HG02642 (cell line): ENCODE data around the gene GDNF.
"Not testable (repeated sequence)": the region's sequence is repeated elsewhere in the genome, so short reads cannot be mapped to it uniquely, and the experiment has no call there.

Source experiments
- ATAC-seq: cut with Tn5 transposase; IDR thresholded peaks from one replicate; pipeline ENCODE4 v1.9.1; 2021; ENCODE audit warnings: mild to moderate bottlenecking; ENCODE audit not compliant: unreplicated experiment, poor library complexity

The GDNF gene

DNA sequence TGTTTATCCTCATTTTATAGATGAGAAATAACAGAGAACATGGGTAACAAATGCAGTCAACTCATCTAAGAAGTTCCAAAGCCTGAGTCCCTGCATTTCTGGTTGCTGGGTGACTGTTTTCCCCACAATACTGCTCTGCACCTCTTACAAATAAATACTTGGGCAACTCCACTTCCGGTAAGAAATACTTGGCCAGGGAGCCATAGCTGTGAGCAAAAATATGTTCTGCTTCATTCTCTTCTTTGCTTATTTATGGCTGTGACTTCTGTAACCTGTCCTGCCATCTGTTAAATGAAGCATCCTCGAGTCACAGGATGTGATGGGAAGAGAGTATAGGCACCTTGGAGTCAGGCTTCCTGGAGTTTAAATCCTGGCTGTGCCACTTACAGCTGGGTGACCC lies 49.9 kb downstream of the GDNF start:
- ATAC-seq, result no peak

DNA sequence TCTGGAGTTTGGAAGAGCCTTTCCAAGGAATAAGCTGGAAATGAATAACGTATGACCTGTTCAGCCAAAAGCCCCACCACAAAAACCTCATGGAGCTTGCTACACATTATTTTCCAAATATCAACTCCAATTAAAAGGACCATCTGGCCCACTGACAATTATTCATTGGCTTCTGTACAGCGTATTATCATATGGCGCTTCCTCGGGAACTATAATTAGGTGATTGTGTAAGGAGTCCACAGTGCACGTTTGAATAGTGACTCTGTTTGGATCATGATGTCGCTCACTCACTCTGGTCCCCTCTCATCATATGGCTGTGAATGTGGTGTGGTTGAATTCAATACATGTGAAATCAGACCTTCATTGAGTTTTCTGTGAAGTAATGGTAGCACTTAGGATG lies 52.1 kb downstream of the GDNF start:
- ATAC-seq, result no peak

DNA sequence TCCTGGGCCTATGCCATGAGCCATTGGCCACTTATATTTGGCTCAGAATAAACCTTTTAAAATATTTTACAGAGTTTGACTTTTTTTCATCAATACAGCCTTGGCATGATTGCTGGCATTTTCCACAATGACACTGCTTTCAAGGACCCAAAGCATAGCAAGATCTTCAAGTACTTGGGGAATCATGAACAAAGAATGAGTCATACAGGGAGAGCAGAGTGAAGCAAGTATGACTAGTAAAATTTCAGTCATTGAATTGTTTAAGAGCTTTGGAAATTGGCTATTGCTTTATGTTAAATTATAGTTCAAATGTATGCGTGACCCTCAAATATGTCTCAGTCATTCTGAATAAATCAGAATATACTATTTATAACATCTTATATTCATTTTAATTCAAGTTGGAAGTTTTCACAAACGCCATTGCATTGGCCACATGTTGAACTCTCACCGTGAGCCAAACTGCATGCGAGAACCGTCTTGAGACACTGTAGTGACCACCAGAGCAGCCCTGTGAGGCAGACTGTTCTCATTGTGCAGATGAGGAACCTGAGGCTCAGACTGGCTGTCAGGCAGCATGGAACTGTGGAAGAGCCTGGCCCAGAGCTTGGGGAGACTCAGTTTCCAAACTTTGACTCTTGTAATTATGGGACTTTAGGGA lies 52.9 kb downstream of the GDNF start:
- no peak for ATAC-seq

DNA sequence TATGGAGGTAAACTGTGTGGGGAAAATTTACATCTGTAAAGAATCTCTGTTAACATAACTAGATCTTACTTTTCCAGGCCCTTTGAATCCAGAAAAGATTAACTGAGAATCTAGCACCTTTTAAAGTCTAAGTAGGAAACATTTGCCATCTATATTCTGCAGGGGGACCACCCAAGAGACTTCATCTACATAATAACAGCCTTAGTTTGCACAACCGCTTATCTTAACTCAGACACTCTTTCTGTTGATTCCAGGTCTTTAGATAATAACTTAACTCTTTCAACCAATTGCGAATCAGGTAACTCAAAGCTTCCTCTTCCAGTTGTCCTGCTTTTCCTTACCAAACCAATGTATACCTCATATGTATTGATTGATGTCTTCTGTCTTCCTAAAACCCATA lies 53.4 kb downstream of the GDNF start:
- no peak for ATAC-seq

- not testable (repeated sequence) for ATAC-seq
Observed at GRCh38 chr5:37781409-37781808, 58.4 kb downstream of the GDNF start.

DNA sequence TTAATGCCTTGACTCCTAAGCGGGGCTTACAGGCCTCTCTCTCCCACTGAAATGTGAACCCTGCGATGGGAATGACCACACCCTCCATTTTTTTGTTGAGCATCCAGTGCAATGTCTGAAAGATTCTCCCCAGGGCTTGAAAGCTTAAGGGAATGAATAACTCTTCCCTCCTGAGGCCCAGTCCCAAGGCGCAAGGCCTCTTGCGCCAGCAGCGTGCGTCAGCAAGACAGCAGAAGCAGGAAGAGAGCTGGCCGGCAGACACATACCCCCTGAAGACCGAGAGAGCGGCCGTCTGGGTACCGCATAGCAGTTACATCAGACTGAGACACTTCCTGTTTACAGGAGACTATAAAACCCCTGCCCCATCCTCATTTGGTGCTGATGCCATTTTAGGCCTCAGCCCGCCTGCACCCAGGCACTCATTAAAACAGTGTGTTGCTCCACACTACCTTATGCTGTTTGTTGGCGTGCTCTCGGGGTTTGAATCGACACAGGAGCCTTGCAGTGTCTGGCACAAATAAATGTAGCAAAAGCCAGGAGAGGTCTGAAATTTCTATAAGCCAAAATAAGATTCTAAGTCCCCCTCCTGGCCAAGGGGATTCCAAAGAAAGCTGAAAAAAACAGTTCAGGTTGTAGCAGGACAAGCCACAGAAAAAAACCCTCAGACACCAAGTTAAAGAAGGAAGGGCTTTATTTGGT lies 62.3 kb downstream of the GDNF start:
- no peak for ATAC-seq

GRCh38 chr5:37776826-37777225 lies 63.0 kb downstream of the GDNF start:
- no peak for ATAC-seq

- no peak for ATAC-seq
Observed at GRCh38 chr5:37774912-37775483, 64.8 kb downstream of the GDNF start.

DNA sequence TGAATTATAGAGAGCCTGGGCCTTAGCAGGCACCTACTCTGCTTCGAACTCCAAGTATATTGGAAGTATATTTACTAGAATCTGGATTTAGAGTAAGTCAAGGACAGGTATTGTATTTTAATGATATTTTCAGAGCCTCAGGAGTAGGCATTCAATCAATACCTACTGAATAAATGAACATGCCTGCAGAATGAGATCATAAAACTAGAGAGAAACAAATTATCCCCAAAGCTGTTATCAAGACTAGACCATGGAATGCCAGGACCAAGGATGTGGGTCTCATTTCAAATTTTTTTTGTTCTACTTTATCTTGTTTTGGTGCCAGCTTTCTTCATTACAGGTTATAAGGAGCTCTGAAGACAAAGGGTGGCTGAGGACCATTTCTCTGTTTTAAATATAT lies 66.0 kb downstream of the GDNF start:
- no peak for ATAC-seq

- no peak for ATAC-seq
Observed at GRCh38 chr5:37772255-37772654, 67.6 kb downstream of the GDNF start.

DNA sequence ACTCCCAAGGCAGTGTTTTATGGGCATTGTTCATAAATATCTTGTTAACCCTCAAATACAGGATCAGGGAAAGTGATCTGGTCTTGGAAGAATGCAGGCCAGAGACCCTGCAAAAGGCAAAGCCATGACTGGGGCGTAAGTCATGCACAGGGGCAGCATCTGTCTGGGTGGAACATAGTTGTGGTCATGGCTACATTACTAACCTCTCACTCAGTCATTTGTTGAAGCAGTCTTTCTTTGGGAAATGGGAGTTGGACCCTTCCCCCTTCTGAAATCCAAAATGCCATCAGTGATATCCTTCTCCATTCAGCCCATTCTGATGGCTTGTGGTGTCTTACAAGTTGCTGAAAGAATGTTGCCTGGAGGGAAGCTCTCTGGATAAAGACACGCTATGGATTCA lies 68.1 kb downstream of the GDNF start:
- ATAC-seq, result no peak

DNA sequence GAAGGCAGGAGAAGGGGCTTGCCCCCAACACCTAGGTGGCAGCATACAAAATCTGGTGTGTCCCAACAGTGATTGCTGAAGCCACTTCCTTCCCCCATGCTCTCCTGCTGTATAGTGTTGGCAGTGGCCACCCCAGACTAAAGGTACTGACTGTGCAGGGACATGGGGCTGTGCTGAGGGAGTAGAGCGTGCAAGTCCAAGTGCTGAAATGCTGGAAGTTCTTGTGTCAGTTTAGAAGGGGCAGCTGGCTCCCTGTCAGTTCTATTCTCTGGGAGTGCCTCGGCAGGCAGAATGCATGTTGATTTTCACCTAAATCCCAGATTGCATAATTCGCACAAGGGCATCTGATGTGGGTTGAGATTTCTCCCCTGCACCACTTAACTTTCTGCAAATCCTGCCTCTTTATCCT lies 68.6 kb downstream of the GDNF start:
- no peak for ATAC-seq

GRCh38 chr5:37770786-37771185 lies 69.1 kb downstream of the GDNF start:
- no peak for ATAC-seq

DNA sequence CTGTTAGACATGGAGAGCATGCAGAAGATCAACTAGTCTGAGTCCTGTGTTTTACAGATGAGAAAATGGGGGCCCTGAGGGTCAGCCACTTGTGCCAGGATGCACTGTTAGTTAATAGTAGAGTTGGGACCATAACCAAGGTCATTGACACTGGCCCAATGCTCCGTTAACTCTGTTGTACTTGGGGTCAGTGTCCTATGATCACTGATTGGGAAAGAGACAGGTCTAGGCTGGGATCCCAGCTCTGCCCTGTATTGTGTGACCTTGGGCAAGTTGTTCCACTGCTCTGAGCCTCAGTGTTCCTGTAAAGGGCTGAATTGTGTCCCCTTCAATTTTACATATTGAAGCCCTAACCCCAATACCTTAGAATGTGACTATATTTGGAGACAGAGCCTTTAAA lies 70.0 kb downstream of the GDNF start:
- ATAC-seq, result no peak

DNA sequence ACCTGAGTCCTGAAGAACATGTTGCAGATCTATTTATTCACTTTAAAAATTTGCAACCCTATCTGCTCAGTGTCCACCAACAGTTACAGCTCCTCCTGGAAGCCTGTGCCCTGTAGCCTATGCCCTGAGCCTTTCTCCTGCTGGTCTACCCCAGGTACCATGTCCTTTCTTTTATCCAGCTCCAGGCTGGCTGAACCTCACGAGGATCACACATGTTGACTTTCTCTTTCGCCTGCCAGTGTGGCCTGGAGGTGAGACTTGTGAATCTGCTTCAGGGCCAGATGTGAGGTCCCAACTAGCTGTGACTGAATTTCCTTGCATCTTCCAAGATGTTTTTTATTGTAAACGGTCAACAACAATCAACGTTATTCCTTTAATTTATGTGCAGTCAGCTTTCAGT lies 70.7 kb downstream of the GDNF start:
- no peak for ATAC-seq

- no peak for ATAC-seq
Observed at GRCh38 chr5:37768371-37768770, 71.5 kb downstream of the GDNF start.

GRCh38 chr5:37767961-37768360 lies 71.9 kb downstream of the GDNF start:
- ATAC-seq, result no peak

DNA sequence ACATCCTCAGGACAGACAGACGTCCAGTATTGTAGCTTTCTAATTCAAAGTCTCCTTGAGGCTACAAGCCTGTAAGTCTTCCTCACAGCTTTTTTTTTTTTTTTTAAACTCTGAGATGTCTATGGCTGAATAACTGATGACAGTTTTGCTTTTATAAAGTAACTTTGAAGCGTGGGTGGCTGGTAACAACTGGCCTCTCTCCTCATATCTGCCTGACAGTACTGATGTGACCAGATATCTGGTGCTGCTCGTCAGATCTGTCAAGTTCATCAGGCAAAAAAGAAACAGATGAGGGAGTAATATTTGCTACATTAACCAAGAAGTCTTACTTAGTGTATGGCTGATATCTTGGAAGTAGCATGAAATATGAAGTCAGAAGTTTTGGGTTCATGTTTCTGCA lies 72.6 kb downstream of the GDNF start:
- no peak for ATAC-seq
